Measurements from ENCODE around the gene GJC2.

GRCh38 chr1:228108055-228108690 lies 41.6 kb upstream of the GJC2 start:
- no peak for TF ChIP-seq CTCF (IDR thresholded peaks at IDR 0.05)
- no peak for TF ChIP-seq POLR2AphosphoS5 (IDR thresholded peaks at IDR 0.05)

Measured in upper lobe of left lung (tissue), 4 donors.